GM12878 (cell line): ENCODE data around the gene OR6K6. TPM values are rescaled to one million over a fixed set of nuclear protein-coding genes. Genes with fewer than 3 reads are reported as not detected.

Source experiments
- ATAC-seq: fragments of 200-7000 bp; cut with Tn5 transposase; 3 replicates; pipeline ENCODE4 v1.9.1; 2020; ENCODE audit warnings: mild to moderate bottlenecking, moderate library complexity
- BruUV-seq: library from RNA; stranded (reverse); fragments of 400-500 nt; replicated peaks from 2 replicates; lab custom pipeline; 2021; lab: Mats Ljungman, UMichigan
- CTCF ChIA-PET: fragments of 300-600 bp; sonication (Branson Sonifier 250); formaldehyde crosslinking; extraction: SDS; loops from one replicate; lab custom pipeline; 2021; ENCODE audit warnings: inconsistent platforms; lab: Yijun Ruan, JAX
- POLR2A ChIA-PET: fragments of 350-600 bp; formaldehyde crosslinking; extraction: SDS; loops from one replicate; lab custom pipeline; 2021; ENCODE audit warnings: inconsistent platforms; lab: Charles Lee
- RAD21 ChIA-PET: fragments of 300-600 bp; sonication (Branson Sonifier 250); formaldehyde crosslinking; loops from one replicate; lab custom pipeline; 2023; ENCODE audit warnings: antibody characterized with exemption; ENCODE audit not compliant: unreplicated experiment; lab: Charles Lee
- SMC1A ChIA-PET: fragments of 300-600 bp; sonication (Branson Sonifier 250); formaldehyde crosslinking; loops from one replicate; lab custom pipeline; 2023; ENCODE audit not compliant: unreplicated experiment, uncharacterized antibody; lab: Charles Lee
- DNase-seq: peaks from one replicate; pipeline ENCODE4 v3.0.0-alpha.2; 2011; ENCODE audit warnings: low read depth, low spot score
- FAIRE-seq: peaks from 3 replicates; lab custom pipeline; 2011; peaks lifted over from hg19 to GRCh38; lab: Jason Lieb, UNC
- H2AFZ ChIP-seq: 2 replicates; pipeline ENCODE4 v1.6.0; 2011; ENCODE audit warnings: low read depth, low read length, control low read depth; ENCODE audit not compliant: control insufficient read depth
- H3K27ac ChIP-seq: 2 replicates; pipeline ENCODE4 v1.5.1; 2011; ENCODE audit warnings: control low read depth; ENCODE audit not compliant: control insufficient read depth, insufficient read depth
- H3K27me3 ChIP-seq, 2 experiments: replicated peaks in 1 of 2; 2 replicates each; pipeline versions ENCODE4 v1.6.0 to v1.6.1; 2011; ENCODE audit warnings: low read length in 1 of 2; ENCODE audit not compliant: control insufficient read depth in 2 of 2, insufficient read depth in 2 of 2
- H3K36me3 ChIP-seq, 2 experiments: 2 replicates each; pipeline ENCODE4 v1.5.1; 2011; ENCODE audit warnings: low read length in 1 of 2; ENCODE audit not compliant: control insufficient read depth in 2 of 2, insufficient read depth in 2 of 2
- H3K4me1 ChIP-seq: 2 replicates; pipeline ENCODE4 v1.6.1; 2011; ENCODE audit warnings: mild to moderate bottlenecking, low read length, moderate library complexity, mixed read lengths; ENCODE audit not compliant: control insufficient read depth, insufficient read depth
- H3K4me2 ChIP-seq: 2 replicates; pipeline ENCODE4 v1.6.0; 2011; ENCODE audit warnings: control low read depth; ENCODE audit not compliant: control insufficient read depth, insufficient read depth
- H3K4me3 ChIP-seq: fragments of 200-600 bp; sonication (generic); 2 replicates; pipeline ENCODE4 v1.5.1; 2016
- H3K79me2 ChIP-seq: 2 replicates; pipeline ENCODE4 v1.6.0; 2011; ENCODE audit warnings: low read length; ENCODE audit not compliant: control insufficient read depth, insufficient read depth
- H3K9ac ChIP-seq: 2 replicates; pipeline ENCODE4 v1.8.0; 2011; ENCODE audit warnings: low read length, control low read depth, mixed read lengths; ENCODE audit not compliant: control insufficient read depth, insufficient read depth
- H3K9me3 ChIP-seq: replicated peaks from 3 replicates; pipeline ENCODE4 v1.5.1; 2011; ENCODE audit warnings: mild to moderate bottlenecking, low read length; ENCODE audit not compliant: control insufficient read depth, insufficient read depth
- H4K20me1 ChIP-seq: 2 replicates; pipeline ENCODE4 v1.6.0; 2011; ENCODE audit not compliant: control insufficient read depth, insufficient read depth
- CEBPB ChIP-seq, 2 experiments: fragments of 150-350 bp in 1 of 2; IDR thresholded peaks; 2 replicates each; pipeline ENCODE4 v1.6.1; 2012 to 2014; ENCODE audit warnings: low read depth in 2 of 2, low read length in 2 of 2, borderline replicate concordance in 1 of 2, inconsistent platforms in 1 of 2
- CUX1 ChIP-seq: IDR thresholded peaks from 2 replicates; pipeline ENCODE4 v1.6.1; 2012; ENCODE audit warnings: improper control_type of control experiment, low read depth, low read length; ENCODE audit not compliant: insufficient replicate concordance
- ELK1 ChIP-seq: IDR thresholded peaks from 2 replicates; pipeline ENCODE4 v1.6.1; 2012; ENCODE audit warnings: low read depth, low read length, improper control_type of control experiment
- KAT2A ChIP-seq: conservative IDR thresholded peaks from 2 replicates; pipeline ENCODE4 v1.6.1; 2011; ENCODE audit warnings: low read depth, low read length; ENCODE audit not compliant: control insufficient read depth
- KLF5 ChIP-seq: fragments of 450-650 bp; IDR thresholded peaks from 2 replicates; pipeline ENCODE4 v1.6.1; 2014; ENCODE audit warnings: mild to moderate bottlenecking; ENCODE audit not compliant: partially characterized antibody
- RAD21 ChIP-seq: IDR thresholded peaks from 2 replicates; pipeline ENCODE4 v1.6.1; 2011; ENCODE audit warnings: mild to moderate bottlenecking, low read depth, low read length, moderate library complexity; ENCODE audit not compliant: insufficient read depth
- RBBP5 ChIP-seq: fragments of 200-600 bp; sonication (generic); conservative IDR thresholded peaks from 2 replicates; pipeline ENCODE4 v1.6.1; 2016
- TARDBP ChIP-seq: IDR thresholded peaks from 2 replicates; pipeline ENCODE4 v1.6.1; 2016; ENCODE audit warnings: borderline replicate concordance
- WGBS: methylation state at CpG from one replicate; pipeline ENCODE4 v1.1.6; 2016; ENCODE audit warnings: low lambda C conversion rate; ENCODE audit not compliant: insufficient replicate concordance, insufficient coverage; ENCODE audit errors: missing lambda C conversion rate; 5-methylcytosine and 5-hydroxymethylcytosine counted together
- in situ Hi-C: fragments of 300-500 bp; cut with MboI; formaldehyde crosslinking; loops from 9 replicates; pipeline ENCODE4 v1.14.3; 2018; ENCODE audit warnings: mixed read lengths
- intact Hi-C: fragments of 100-400 bp; cut with micrococcal nuclease; formaldehyde crosslinking; loops from one replicate; pipeline ENCODE4 v1.14.2; 2022; ENCODE audit not compliant: unreplicated experiment
- polyA plus RNA-seq, 11 experiments: library from polyadenylated mRNA; depleted of rRNA in 4 of 11; unstranded in 6 of 11; stranded (reverse) in 5 of 11; fragments of >200 nt; fragmentation: Nextera tagmentation in 4 of 11; fragmentation: Illumina TruSeq in 1 of 11; extraction: Ambion mirVana in 4 of 11; extraction: Trizol in 1 of 11; gene quantifications; 1 replicate in 1 of 11; 2 replicates in 10 of 11; pipeline versions ENCODE4 v1.2.1 to v1.2.3, GENCODE V29; 2011 to 2016; ENCODE audit warnings: inconsistent platforms in 2 of 11, missing spikeins in 2 of 11, low read depth in 1 of 11
- total RNA-seq, 4 experiments: library from RNA; depleted of rRNA in 3 of 4; stranded (reverse); fragments of >200 nt in 3 of 4; fragmentation: Illumina TruSeq in 1 of 4; extraction: Trizol in 1 of 4; gene quantifications; 2 replicates each; pipeline versions ENCODE4 v1.2.1 to v1.2.3, GENCODE V29; 2013 to 2021

OR6K6 gene
- total and polyA plus RNA-seq, 10 of the 15 experiments (the other 5 are each of a cell fraction or from before 2014, with no cell fraction given) = not detected

- RAD21 ChIA-PET = interaction anchor here (0.8 to 4.3 kb wide), 8 partner anchors 16 to 287 kb away, joined by 3 to 31 read pairs (median 4); partner anchors contain the start of gene MNDA
- Histone ChIP-seq H2AFZ (no peak overlapping the region; the same call in 1 of the 2 replicates), H3K4me1 (no peaks in the 10 kb centered on the region)
- TF ChIP-seq KAT2A (no peak), RAD21 (no peak), TARDBP (no peak), KLF5 (no peak), ELK1 (no peak), CUX1 (no peak), RBBP5 (no peak), CEBPB (IDR thresholded peaks at IDR 0.05; ENCODE audit: borderline replicate concordance in 1 of 2, low read depth in 2 of 2, low read length in 2 of 2) (no peak)
- TF ChIP-seq, all 136 proteins: peak for 0
- H3K4me2 ChIP-seq = no peak overlapping the region
- CTCF ChIA-PET = interaction anchor here (0.8 to 6.1 kb wide), 11 partner anchors 38 to 591 kb away, joined by 3 to 62 read pairs (median 4); no protein-coding TSS in a partner anchor
- no peak for FAIRE-seq
- H3K9ac ChIP-seq = no peak overlapping the region
- H3K79me2 ChIP-seq = no peaks in the 10 kb centered on the region
- no peak; the same call in 2 of the 3 replicates for ATAC-seq
- WGBS = 65% methylated on average over 6 of the region's 6 CpGs
- intact Hi-C loops = no loop called here
- no peaks in the 10 kb centered on the region; a peak in 1 of 4 replicates for H3K27me3 ChIP-seq
- H3K9me3 ChIP-seq = no peaks in the 10 kb centered on the region
- no peaks in the 10 kb centered on the region for H4K20me1 ChIP-seq
- BruUV-seq = no TSS peak
- in situ Hi-C loops = loop anchor here (5.0 kb wide), 1 partner anchor 203 kb away; no protein-coding TSS in a partner anchor
- DNase-seq = no peak
- H3K36me3 ChIP-seq = no peaks in the 10 kb centered on the region
- SMC1A ChIA-PET = interaction anchor here (0.6 to 6.7 kb wide), 7 partner anchors 37 to 294 kb away, joined by 3 to 59 read pairs (median 5); partner anchors contain the start of gene MNDA
- POLR2A ChIA-PET = no interaction called here
- no peak overlapping the region for H3K4me3 ChIP-seq
- H3K27ac ChIP-seq = no peak overlapping the region
Measured at GRCh38 chr1:158794247-158794646, 39.7 kb downstream of the OR6K6 start.
